GM12892 (cell line): Measurements from ENCODE around the gene SH2B3.

Experiments used
- POLR2A ChIP-seq: IDR thresholded peaks from 2 replicates; pipeline ENCODE4 v1.6.1; 2011; ENCODE audit warnings: low read depth, low read length, control low read depth
- POLR2AphosphoS5 ChIP-seq: IDR thresholded peaks from 2 replicates; pipeline ENCODE4 v1.6.1; 2011; ENCODE audit warnings: low read depth, low read length, control low read depth
- TAF1 ChIP-seq: IDR thresholded peaks from 2 replicates; pipeline ENCODE4 v1.6.1; 2011; ENCODE audit warnings: low read depth, mild to moderate bottlenecking, control low read depth, low read length, borderline replicate concordance

GRCh38 chr12:111360325-111360930, 45.3 kb upstream of the SH2B3 start:
- TF ChIP-seq POLR2AphosphoS5 (no peak), TAF1 (no peak), POLR2A (no peak)
